ENCODE data around the gene SLC38A6. TPM values are rescaled to one million over a fixed set of nuclear protein-coding genes. Genes with fewer than 3 reads are reported as not detected.

SLC38A6 gene
- total and polyA plus RNA-seq, 12 donors: 12.5 to 53.9 (median 25.3) TPM

DNA sequence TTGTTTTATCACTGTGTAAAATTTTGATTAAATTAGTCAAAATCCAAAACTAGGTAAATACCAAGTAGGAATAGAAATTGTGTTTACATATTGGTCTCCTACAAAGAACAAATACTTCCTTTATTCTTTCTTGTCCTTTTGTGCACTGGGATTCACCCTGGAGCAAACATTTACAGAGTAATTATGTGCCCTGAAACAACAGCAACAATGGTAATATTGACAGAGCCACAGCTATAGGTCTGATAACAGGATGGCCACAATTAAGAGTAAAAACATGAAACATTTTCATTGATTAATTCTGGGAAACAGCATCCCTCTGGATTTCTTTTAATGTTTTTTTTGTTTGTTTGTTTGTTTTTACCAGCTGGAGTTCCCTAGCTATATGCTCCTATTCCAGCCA lies 61.2 kb downstream of the SLC38A6 start:
- intact Hi-C loops (cut with DNase I): loop anchor here in 1 of 2 donors (10.0 kb wide), 1 partner anchor 153 kb away; no protein-coding TSS in a partner anchor

DNA sequence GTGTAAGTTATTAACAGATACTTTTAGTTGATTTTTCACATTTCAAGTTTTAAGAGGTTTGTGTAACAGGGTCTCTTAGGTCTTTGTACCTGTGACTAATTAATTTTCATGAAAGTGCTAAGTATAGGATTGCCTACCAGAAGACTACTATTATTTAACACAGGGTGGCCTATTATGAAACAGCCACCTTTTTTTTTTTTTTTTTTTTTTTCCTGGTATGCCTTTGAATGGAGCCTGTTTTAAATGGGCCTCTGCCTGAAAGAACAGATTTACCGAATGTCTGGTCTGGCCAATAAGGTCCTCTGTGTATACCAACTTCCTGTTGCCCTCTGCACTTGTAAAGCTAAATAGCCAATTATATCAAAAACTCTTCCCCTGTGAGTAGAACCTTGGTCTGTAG lies 62.5 kb downstream of the SLC38A6 start:
- Histone ChIP-seq H3K9me3 (replicated peaks in 1 of 3) (no peaks in the 10 kb centered on the region), H3K4me3 (no peak overlapping the region), H3K27me3 (no peaks in the 10 kb centered on the region), H3K27ac (no peak overlapping the region), H3K36me3 (replicated peaks in 1 of 2) (no peaks in the 10 kb centered on the region), H3K4me1 (replicated peaks in 1 of 2) (no peaks in the 10 kb centered on the region)
- intact Hi-C loops (cut with DNase I): loop anchor here in 1 of 2 donors (10.0 kb wide), 1 partner anchor 151 kb away; no protein-coding TSS in a partner anchor
- DNase-seq: no peak
- WGBS, 4 donors: 83 to 100% (median 94%) methylated on average over 1 of the region's 1 CpG
- no peak for TF ChIP-seq POLR2A (IDR thresholded peaks at IDR 0.05)
- TF ChIP-seq, protein P1, sequence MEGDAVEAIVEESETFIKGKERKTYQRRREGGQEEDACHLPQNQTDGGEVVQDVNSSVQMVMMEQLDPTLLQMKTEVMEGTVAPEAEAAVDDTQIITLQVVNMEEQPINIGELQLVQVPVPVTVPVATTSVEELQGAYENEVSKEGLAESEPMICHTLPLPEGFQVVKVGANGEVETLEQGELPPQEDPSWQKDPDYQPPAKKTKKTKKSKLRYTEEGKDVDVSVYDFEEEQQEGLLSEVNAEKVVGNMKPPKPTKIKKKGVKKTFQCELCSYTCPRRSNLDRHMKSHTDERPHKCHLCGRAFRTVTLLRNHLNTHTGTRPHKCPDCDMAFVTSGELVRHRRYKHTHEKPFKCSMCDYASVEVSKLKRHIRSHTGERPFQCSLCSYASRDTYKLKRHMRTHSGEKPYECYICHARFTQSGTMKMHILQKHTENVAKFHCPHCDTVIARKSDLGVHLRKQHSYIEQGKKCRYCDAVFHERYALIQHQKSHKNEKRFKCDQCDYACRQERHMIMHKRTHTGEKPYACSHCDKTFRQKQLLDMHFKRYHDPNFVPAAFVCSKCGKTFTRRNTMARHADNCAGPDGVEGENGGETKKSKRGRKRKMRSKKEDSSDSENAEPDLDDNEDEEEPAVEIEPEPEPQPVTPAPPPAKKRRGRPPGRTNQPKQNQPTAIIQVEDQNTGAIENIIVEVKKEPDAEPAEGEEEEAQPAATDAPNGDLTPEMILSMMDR (IDR thresholded peaks at IDR 0.05): no peak

More for the DNA sequence above, 61.2 kb downstream of the SLC38A6 start:
- H3K27ac ChIP-seq: no peak overlapping the region
- H3K9me3 ChIP-seq (replicated peaks in 1 of 3): no peaks in the 10 kb centered on the region
- no peak for DNase-seq
- TF ChIP-seq, protein P1 (IDR thresholded peaks at IDR 0.05): no peak
- no peak for TF ChIP-seq POLR2A (IDR thresholded peaks at IDR 0.05)
- H3K4me3 ChIP-seq: no peak overlapping the region
- H3K27me3 ChIP-seq: no peaks in the 10 kb centered on the region
- H3K4me1 ChIP-seq (replicated peaks in 1 of 2): no peaks in the 10 kb centered on the region
- no peaks in the 10 kb centered on the region for H3K36me3 ChIP-seq (replicated peaks in 1 of 2)

DNA sequence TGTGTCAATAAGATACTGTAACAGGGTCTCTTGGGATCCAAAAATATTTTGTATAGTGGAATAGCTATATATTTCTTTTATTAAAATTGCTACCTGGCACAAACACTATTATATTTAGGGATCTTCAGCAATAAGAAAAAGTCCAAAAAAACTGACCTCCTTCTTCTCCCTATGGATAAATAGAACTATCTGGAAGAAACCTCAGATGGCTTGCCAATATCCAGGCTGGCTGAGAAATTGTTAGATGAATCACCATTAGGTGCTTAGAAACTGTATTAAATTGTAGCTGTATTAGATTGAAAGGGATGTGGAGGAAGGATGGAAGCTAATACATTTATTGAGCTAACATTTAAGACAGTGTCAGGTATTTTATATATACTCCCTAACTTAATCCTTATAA lies 66.0 kb downstream of the SLC38A6 start:
- H3K9me3 ChIP-seq (replicated peaks in 1 of 3): no peaks in the 10 kb centered on the region
- H3K27ac ChIP-seq: no peak overlapping the region
- TF ChIP-seq, protein P1 (IDR thresholded peaks at IDR 0.05): no peak
- no peak for TF ChIP-seq POLR2A (IDR thresholded peaks at IDR 0.05)
- no peaks in the 10 kb centered on the region for H3K4me1 ChIP-seq (replicated peaks in 1 of 2)
- H3K4me3 ChIP-seq: no peak overlapping the region
- intact Hi-C loops (cut with DNase I): loop anchor here in 1 of 2 donors (10.0 kb wide), 1 partner anchor 148 kb away; no protein-coding TSS in a partner anchor
- no peak for DNase-seq
- no peaks in the 10 kb centered on the region for H3K27me3 ChIP-seq
- H3K36me3 ChIP-seq (replicated peaks in 1 of 2): no peaks in the 10 kb centered on the region

DNA sequence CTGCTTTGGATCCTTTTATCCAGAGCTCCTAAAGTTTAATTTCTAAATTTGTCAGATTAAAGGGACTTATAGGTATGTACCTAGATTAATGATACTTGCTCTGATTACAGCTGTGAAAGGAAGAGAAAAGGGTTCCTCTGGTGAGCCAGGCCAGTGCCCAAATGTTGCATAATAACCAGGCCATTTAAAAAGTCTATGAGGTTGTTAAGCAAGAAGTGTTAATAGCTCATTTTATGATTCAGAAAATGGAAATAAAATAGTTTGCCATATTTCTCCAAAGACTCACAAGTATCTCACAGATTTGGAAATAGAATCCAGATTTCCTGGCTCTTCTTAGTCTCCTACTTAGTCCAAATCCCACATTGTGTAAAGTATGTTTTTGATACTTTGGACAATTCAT lies 67.6 kb downstream of the SLC38A6 start:
- Histone ChIP-seq H3K4me1 (replicated peaks in 1 of 2) (no peaks in the 10 kb centered on the region), H3K4me3 (no peak overlapping the region), H3K27ac (no peak overlapping the region), H3K36me3 (replicated peaks in 1 of 2) (no peaks in the 10 kb centered on the region), H3K27me3 (no peaks in the 10 kb centered on the region), H3K9me3 (replicated peaks in 1 of 3) (no peaks in the 10 kb centered on the region)
- intact Hi-C loops (cut with DNase I): loop anchor here in 1 of 2 donors (10.0 kb wide), 1 partner anchor 146 kb away; no protein-coding TSS in a partner anchor
- TF ChIP-seq POLR2A (IDR thresholded peaks at IDR 0.05): no peak
- TF ChIP-seq, protein P1 (IDR thresholded peaks at IDR 0.05): no peak
- no peak for DNase-seq
